Thyroid gland (tissue), 4 donors: ENCODE measurements around the gene C1QC. TPM values are rescaled to one million over a fixed set of nuclear protein-coding genes. Genes with fewer than 3 reads are reported as not detected.

Source experiments
- DNase-seq, 2 donors: peaks; one replicate each; pipeline ENCODE4 v3.0.0-alpha.2; 2019
- H3K27ac ChIP-seq, 3 donors: fragments of 200-600 bp; sonication (generic); 1 replicate in 2 of 3; 2 replicates in 1 of 3; pipeline ENCODE4 v1.5.1; 2016 to 2019; ENCODE audit warnings: mild to moderate bottlenecking in 1 of 3, moderate library complexity in 1 of 3
- H3K27me3 ChIP-seq: fragments of 200-600 bp; sonication (generic); one replicate; pipeline ENCODE4 v1.5.1; 2019
- H3K36me3 ChIP-seq, 2 donors: fragments of 200-600 bp; sonication (generic); one replicate each; pipeline ENCODE4 v1.5.1; 2016 to 2019
- H3K4me1 ChIP-seq, 2 donors: fragments of 200-600 bp; sonication (generic); one replicate each; pipeline ENCODE4 v1.5.1; 2017 to 2019
- H3K4me3 ChIP-seq, 3 donors: fragments of 200-600 bp; sonication (generic); replicated peaks in 1 of 3; 1 replicate in 2 of 3; 2 replicates in 1 of 3; pipeline ENCODE4 v1.5.1; 2016; ENCODE audit warnings: mild to moderate bottlenecking in 1 of 3
- H3K9me3 ChIP-seq: fragments of 200-600 bp; sonication (generic); one replicate; pipeline ENCODE4 v1.5.1; 2017
- CTCF ChIP-seq, 6 experiments: fragments of 200-600 bp in 3 of 6; fragments of 450-650 bp in 3 of 6; sonication (generic) in 3 of 6; IDR thresholded peaks; one replicate each; pipeline ENCODE4 v1.5.1; 2016 to 2019; ENCODE audit warnings: antibody characterized with exemption in 6 of 6, mild to moderate bottlenecking in 2 of 6, inconsistent platforms in 1 of 6, moderate library complexity in 1 of 6
- POLR2A ChIP-seq, 2 donors: fragments of 450-650 bp; IDR thresholded peaks; one replicate each; pipeline ENCODE4 v1.6.1; 2017; ENCODE audit warnings: antibody characterized with exemption in 2 of 2, mild to moderate bottlenecking in 2 of 2, moderate library complexity in 1 of 2
- WGBS, 2 donors: methylation state at CpG; one replicate each; pipeline ENCODE4 v1.1.5; 2017; 5-methylcytosine and 5-hydroxymethylcytosine counted together
- intact Hi-C: fragments of 100-400 bp; cut with DNase I; formaldehyde crosslinking; loops from one replicate; pipeline ENCODE4 v1.15.1; 2023
- total RNA-seq, 4 donors: library from RNA; depleted of rRNA; stranded (reverse); fragments of >200 nt; gene quantifications; one replicate each; pipeline ENCODE4 v1.2.3, GENCODE V29; 2016

Gene C1QC
- total RNA-seq, 4 donors from 2014 or later, result 36.0 to 111 (median 69.5) TPM

GRCh38 chr1:22636927-22637326, 6.5 kb upstream of the C1QC start:
- intact Hi-C loops, result no loop called here
- Histone ChIP-seq H3K36me3 (no peaks in the 10 kb centered on the region), H3K9me3 (no peaks in the 10 kb centered on the region), H3K4me1 (peaks cover 0 to 4% of the 10 kb centered on the region in 2 donors), H3K4me3 (no peak overlapping the region), H3K27ac (no peak overlapping the region), H3K27me3 (no peaks in the 10 kb centered on the region)
- WGBS, 2 donors, result 77 to 78% methylated on average over 6 of the region's 6 CpGs
- TF ChIP-seq POLR2A (IDR thresholded peaks at IDR 0.05), result no peak
- no peak for TF ChIP-seq CTCF (IDR thresholded peaks at IDR 0.05)
- DNase-seq, result no peak

- intact Hi-C loops, result no loop called here
- Histone ChIP-seq H3K27me3 (no peaks in the 10 kb centered on the region), H3K9me3 (no peaks in the 10 kb centered on the region), H3K4me3 (no peak overlapping the region), H3K4me1 (peaks cover 0 to 4% of the 10 kb centered on the region in 2 donors), H3K27ac (no peak overlapping the region), H3K36me3 (no peaks in the 10 kb centered on the region)
- TF ChIP-seq CTCF (IDR thresholded peaks at IDR 0.05) (no peak), POLR2A (IDR thresholded peaks at IDR 0.05) (no peak)
- 61 to 65% methylated on average over 3 of the region's 3 CpGs for WGBS, 2 donors
- DNase-seq, result no peak
These were observed 5.5 kb upstream of the C1QC start for GRCh38 chr1:22637907-22638445.

- peaks cover 0 to 4% of the 10 kb centered on the region in 2 donors for H3K4me1 ChIP-seq
- no peak overlapping the region for H3K27ac ChIP-seq
- H3K36me3 ChIP-seq, result no peaks in the 10 kb centered on the region
- 77 to 85% methylated on average over 16 to 22 of the region's 23 CpGs for WGBS, 2 donors
- H3K9me3 ChIP-seq, result no peaks in the 10 kb centered on the region
- TF ChIP-seq CTCF (IDR thresholded peaks at IDR 0.05), result no peak
- TF ChIP-seq POLR2A (IDR thresholded peaks at IDR 0.05), result no peak
- DNase-seq, result no peak
- intact Hi-C loops, result no loop called here
- no peaks in the 10 kb centered on the region for H3K27me3 ChIP-seq
- H3K4me3 ChIP-seq, result no peak overlapping the region
These were observed 4.8 kb upstream of the C1QC start for GRCh38 chr1:22638476-22639234.

- 24 to 31% methylated on average over 6 to 7 of the region's 8 CpGs for WGBS, 2 donors
- no peak overlapping the region for H3K4me3 ChIP-seq
- H3K4me1 ChIP-seq, result peaks cover 0 to 4% of the 10 kb centered on the region in 2 donors
- no peaks in the 10 kb centered on the region for H3K9me3 ChIP-seq
- no peaks in the 10 kb centered on the region for H3K27me3 ChIP-seq
- no peak for TF ChIP-seq POLR2A (IDR thresholded peaks at IDR 0.05)
- no peak for TF ChIP-seq CTCF (IDR thresholded peaks at IDR 0.05)
- H3K36me3 ChIP-seq, result no peaks in the 10 kb centered on the region
- intact Hi-C loops, result no loop called here
- no peak for DNase-seq
- H3K27ac ChIP-seq, result no peak overlapping the region
These were observed 4.1 kb upstream of the C1QC start for GRCh38 chr1:22639286-22639685.

- TF ChIP-seq CTCF (IDR thresholded peaks at IDR 0.05), result no peak
- no peak for TF ChIP-seq POLR2A (IDR thresholded peaks at IDR 0.05)
- no peak for DNase-seq
- intact Hi-C loops, result loop anchor here (10.0 kb wide), 3 partner anchors 506 to 636 kb away; partner anchors contain the start of gene CELA3A
- Histone ChIP-seq H3K27me3 (no peaks in the 10 kb centered on the region), H3K4me1 (peaks cover 0 to 4% of the 10 kb centered on the region in 2 donors), H3K36me3 (no peaks in the 10 kb centered on the region), H3K9me3 (no peaks in the 10 kb centered on the region), H3K27ac (no peak overlapping the region), H3K4me3 (no peak overlapping the region)
- WGBS, 2 donors, result 52 to 66% methylated on average over 8 of the region's 8 CpGs
These were observed 2.2 kb upstream of the C1QC start for GRCh38 chr1:22641247-22641646.
